HepG2 (cell line): ENCODE data around the gene IZUMO2. TPM values are rescaled to one million over a fixed set of nuclear protein-coding genes. Genes with fewer than 3 reads are reported as not detected.

Experiments used
- ATAC-seq: fragments of 200-7000 bp; cut with Tn5 transposase; 3 replicates; pipeline ENCODE4 v1.9.1; 2020; ENCODE audit warnings: mild to moderate bottlenecking, moderate library complexity
- BruUV-seq: library from RNA; stranded (reverse); fragments of 400-500 nt; replicated peaks from 2 replicates; lab custom pipeline; 2021; lab: Mats Ljungman, UMichigan
- CTCF ChIA-PET: fragments of 300-600 bp; formaldehyde crosslinking; extraction: SDS; loops from one replicate; lab custom pipeline; 2021; ENCODE audit warnings: low total read pairs, inconsistent platforms, low intra/inter-chr PET ratio; lab: Yijun Ruan, JAX
- POLR2A ChIA-PET: fragments of 350-600 bp; sonication (Branson Sonifier 250); formaldehyde crosslinking; loops from one replicate; lab custom pipeline; 2020; ENCODE audit warnings: antibody characterized with exemption, inconsistent platforms; lab: Yijun Ruan, JAX
- DNase-seq: peaks from one replicate; pipeline ENCODE4 v3.0.0-alpha.2; 2015; ENCODE audit warnings: low spot score
- FAIRE-seq: peaks from 3 replicates; lab custom pipeline; 2011; peaks lifted over from hg19 to GRCh38; lab: Jason Lieb, UNC
- H2AFZ ChIP-seq: one replicate; pipeline ENCODE4 v1.6.1; 2011; ENCODE audit warnings: low read length, inconsistent platforms
- H3K27ac ChIP-seq: fragments of 300-600 bp; 3 replicates; pipeline ENCODE4 v1.8.0; 2011; ENCODE audit warnings: mixed run types, mild to moderate bottlenecking, mixed read lengths, low read length, inconsistent platforms; ENCODE audit not compliant: insufficient read depth; ENCODE audit errors: extremely low read length
- H3K27me3 ChIP-seq, 2 experiments: fragments of 200-600 bp in 1 of 2; 2 replicates in 1 of 2; 3 replicates in 1 of 2; pipeline versions ENCODE4 v1.6.0 to v1.8.0; 2011; ENCODE audit warnings: low read length in 2 of 2, mild to moderate bottlenecking in 2 of 2, moderate library complexity in 2 of 2, inconsistent platforms in 1 of 2; ENCODE audit not compliant: insufficient read depth in 2 of 2, control insufficient read depth in 1 of 2
- H3K36me3 ChIP-seq, 2 experiments: fragments of 200-600 bp in 1 of 2; replicated peaks in 1 of 2; 2 replicates in 1 of 2; 3 replicates in 1 of 2; pipeline versions ENCODE4 v1.5.1 to v1.8.0; 2011; ENCODE audit warnings: low read length in 2 of 2, inconsistent platforms in 1 of 2; ENCODE audit not compliant: insufficient read depth in 2 of 2, control insufficient read depth in 1 of 2
- H3K4me1 ChIP-seq: 2 replicates; pipeline ENCODE4 v1.5.1; 2012; ENCODE audit warnings: low read length, inconsistent platforms; ENCODE audit not compliant: insufficient read depth
- H3K4me2 ChIP-seq: 2 replicates; pipeline ENCODE4 v1.6.0; 2011; ENCODE audit warnings: low read depth, low read length, inconsistent platforms
- H3K4me3 ChIP-seq, 3 experiments: fragments of 200-600 bp in 1 of 3; sonication (generic), shearing (Covaris generic) in 1 of 3; replicated peaks in 1 of 3; 2 replicates each; pipeline ENCODE4 v1.5.1; 2011 to 2016; ENCODE audit warnings: low read length in 3 of 3, inconsistent platforms in 2 of 3, low read depth in 2 of 3, mild to moderate bottlenecking in 2 of 3, control low read depth in 1 of 3, mixed read lengths in 1 of 3; ENCODE audit not compliant: insufficient read depth in 1 of 3
- H3K79me2 ChIP-seq: one replicate; pipeline ENCODE4 v1.6.1; 2011; ENCODE audit warnings: low read length, inconsistent platforms; ENCODE audit not compliant: insufficient read depth
- H3K9ac ChIP-seq: 2 replicates; pipeline ENCODE4 v1.6.0; 2011; ENCODE audit warnings: mild to moderate bottlenecking, low read depth, low read length, inconsistent platforms; ENCODE audit not compliant: insufficient read depth
- H3K9me3 ChIP-seq: 2 replicates; pipeline ENCODE4 v1.5.1; 2012; ENCODE audit warnings: mild to moderate bottlenecking, low read length
- H4K20me1 ChIP-seq: 2 replicates; pipeline ENCODE4 v1.6.0; 2011; ENCODE audit warnings: inconsistent platforms, mild to moderate bottlenecking, low read length, moderate library complexity; ENCODE audit not compliant: insufficient read depth
- CC2D1A ChIP-seq: sonication (generic); formaldehyde crosslinking; IDR thresholded peaks from 2 replicates; pipeline ENCODE4 v1.8.1; 2023; ENCODE audit warnings: mild to moderate bottlenecking, missing genetic modification reagents
- E2F1 ChIP-seq: sonication (generic); formaldehyde crosslinking; IDR thresholded peaks from 2 replicates; pipeline ENCODE4 v1.5.0; 2020; ENCODE audit warnings: missing genetic modification reagents
- HNF4A ChIP-seq: sonication (generic); formaldehyde crosslinking; IDR thresholded peaks from 2 replicates; pipeline ENCODE4 v1.4.0; 2020; ENCODE audit warnings: missing genetic modification reagents
- HNRNPL ChIP-seq: fragments of 200-400 bp; formaldehyde crosslinking; IDR thresholded peaks from 2 replicates; pipeline ENCODE4 v1.6.1; 2017; ENCODE audit warnings: mild to moderate bottlenecking, low read depth, low read length
- KDM6A ChIP-seq: IDR thresholded peaks from 2 replicates; pipeline ENCODE4 v1.6.1; 2016; ENCODE audit warnings: low read depth
- KMT2B ChIP-seq: IDR thresholded peaks from 2 replicates; pipeline ENCODE4 v1.6.1; 2016; ENCODE audit warnings: missing genetic modification reagents, missing compliant biosample characterization
- MNT ChIP-seq: fragments of 450-650 bp; IDR thresholded peaks from 2 replicates; pipeline ENCODE4 v1.6.1; 2016
- NKX3-1 ChIP-seq: sonication (generic); formaldehyde crosslinking; IDR thresholded peaks from 2 replicates; pipeline ENCODE4 v1.5.0; 2020; ENCODE audit warnings: missing genetic modification reagents
- SRF ChIP-seq: IDR thresholded peaks from 2 replicates; pipeline ENCODE4 v1.6.1; 2011; ENCODE audit warnings: mild to moderate bottlenecking, low read depth, low read length, moderate library complexity
- ZBTB7A ChIP-seq: sonication (generic); formaldehyde crosslinking; IDR thresholded peaks from 2 replicates; pipeline ENCODE4 v1.8.0; 2022; ENCODE audit warnings: mild to moderate bottlenecking, missing genetic modification reagents
- ZFAT ChIP-seq: sonication (generic); formaldehyde crosslinking; conservative IDR thresholded peaks from 2 replicates; pipeline ENCODE4 v1.8.1; 2023; ENCODE audit warnings: missing genetic modification reagents, inconsistent platforms
- ZFP36 ChIP-seq: fragments of 150-350 bp; IDR thresholded peaks from 2 replicates; pipeline ENCODE4 v1.6.1; 2018; ENCODE audit warnings: borderline replicate concordance, low read length, low read depth; ENCODE audit not compliant: partially characterized antibody
- ZNF484 ChIP-seq: sonication (generic); formaldehyde crosslinking; IDR thresholded peaks from 2 replicates; pipeline ENCODE4 v1.5.1; 2020; ENCODE audit warnings: mild to moderate bottlenecking, low read depth, missing genetic modification reagents, borderline replicate concordance
- WGBS: methylation state at CpG from one replicate; pipeline ENCODE4 v1.1.6; 2017; ENCODE audit warnings: low lambda C conversion rate; 5-methylcytosine and 5-hydroxymethylcytosine counted together
- in situ Hi-C: cut with HindIII; loops from 2 replicates; pipeline ENCODE4 v1.10.0; 2017; ENCODE audit warnings: low pct_unique_long_range_greater_than_20kb; ENCODE audit not compliant: extremely low pct_ligation_motif_present
- intact Hi-C: fragments of 100-400 bp; cut with micrococcal nuclease; formaldehyde crosslinking; loops from one replicate; pipeline ENCODE4 v1.10.0; 2022; ENCODE audit not compliant: unreplicated experiment
- polyA plus RNA-seq, 8 experiments: library from polyadenylated mRNA; depleted of rRNA in 3 of 8; stranded (reverse) in 7 of 8; unstranded in 1 of 8; fragments of >200 nt; fragmentation: Illumina TruSeq in 4 of 8; extraction: Trizol in 4 of 8; gene quantifications; 2 replicates each; pipeline versions ENCODE4 v1.2.1 to v1.2.3, GENCODE V29; 2011 to 2016; ENCODE audit warnings: low read depth in 4 of 8, missing spikeins in 1 of 8, mixed read lengths in 1 of 8; ENCODE audit not compliant: insufficient read depth in 1 of 8
- total RNA-seq, 5 experiments: library from RNA; depleted of rRNA; stranded (reverse); fragments of >200 nt; fragmentation: Illumina TruSeq; extraction: Trizol; gene quantifications; 2 replicates each; pipeline ENCODE4 v1.2.3, GENCODE V29; 2016; ENCODE audit warnings: low read depth in 1 of 5
- TF ChIP-seq, protein P1 (sequence below): sonication (generic); formaldehyde crosslinking; IDR thresholded peaks from 2 replicates; pipeline ENCODE4 v1.9.0; 2021; ENCODE audit warnings: missing genetic modification reagents, mild to moderate bottlenecking, borderline replicate concordance

Gene IZUMO2
- total and polyA plus RNA-seq, 2 of the 13 experiments (the other 11 are each of a cell fraction or from before 2014, with no cell fraction given) = not detected

DNA sequence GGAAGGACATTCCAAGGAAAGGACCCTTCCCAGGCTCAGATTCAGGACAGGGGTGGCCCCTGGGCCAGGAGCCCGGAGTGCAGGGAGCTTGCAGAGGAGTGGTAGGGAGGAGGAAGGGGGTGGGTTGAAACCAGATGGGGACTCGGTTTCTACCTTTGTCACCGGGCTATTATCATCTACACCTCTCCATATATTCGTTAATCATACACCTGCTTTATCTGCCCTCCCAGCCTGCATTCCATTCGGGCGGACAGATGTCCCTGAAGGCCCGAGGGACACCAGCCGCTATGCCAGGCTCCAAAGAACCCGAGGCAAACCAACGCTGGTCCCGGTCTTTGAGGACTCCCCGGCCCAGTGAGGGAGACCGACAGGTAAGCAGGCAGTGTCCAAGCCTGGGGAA is 24.9 kb upstream of the IZUMO2 start:
- POLR2A ChIA-PET = no interaction called here

More for the DNA sequence above, 24.9 kb upstream of the IZUMO2 start:
- no TSS peak for BruUV-seq
- H3K9me3 ChIP-seq = no peaks in the 10 kb centered on the region
- H3K4me2 ChIP-seq = no peak overlapping the region
- no peak overlapping the region for H2AFZ ChIP-seq
- no peak overlapping the region for H3K9ac ChIP-seq
- no peaks in the 10 kb centered on the region for H3K79me2 ChIP-seq
- no peak for TF ChIP-seq CC2D1A (CRISPR knock-in tag)
- TF ChIP-seq NKX3-1 (CRISPR knock-in tag) = no peak
- TF ChIP-seq ZBTB7A (CRISPR knock-in tag) = no peak
- no peak for TF ChIP-seq KMT2B (CRISPR knock-in tag)
- TF ChIP-seq ZFAT = no peak
- no peak for TF ChIP-seq HNF4A (CRISPR knock-in tag)
- no peak for TF ChIP-seq MNT
- no peak for TF ChIP-seq ZFP36
- no peak for TF ChIP-seq SRF
- TF ChIP-seq KDM6A (CRISPR knock-in tag) = no peak
- TF ChIP-seq E2F1 (CRISPR knock-in tag) = no peak
- no peak for TF ChIP-seq HNRNPL
- TF ChIP-seq, protein P1, sequence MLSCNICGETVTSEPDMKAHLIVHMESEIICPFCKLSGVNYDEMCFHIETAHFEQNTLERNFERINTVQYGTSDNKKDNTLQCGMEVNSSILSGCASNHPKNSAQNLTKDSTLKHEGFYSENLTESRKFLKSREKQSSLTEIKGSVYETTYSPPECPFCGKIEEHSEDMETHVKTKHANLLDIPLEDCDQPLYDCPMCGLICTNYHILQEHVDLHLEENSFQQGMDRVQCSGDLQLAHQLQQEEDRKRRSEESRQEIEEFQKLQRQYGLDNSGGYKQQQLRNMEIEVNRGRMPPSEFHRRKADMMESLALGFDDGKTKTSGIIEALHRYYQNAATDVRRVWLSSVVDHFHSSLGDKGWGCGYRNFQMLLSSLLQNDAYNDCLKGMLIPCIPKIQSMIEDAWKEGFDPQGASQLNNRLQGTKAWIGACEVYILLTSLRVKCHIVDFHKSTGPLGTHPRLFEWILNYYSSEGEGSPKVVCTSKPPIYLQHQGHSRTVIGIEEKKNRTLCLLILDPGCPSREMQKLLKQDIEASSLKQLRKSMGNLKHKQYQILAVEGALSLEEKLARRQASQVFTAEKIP (CRISPR knock-in tag) = no peak
- no peak for TF ChIP-seq ZNF484 (CRISPR knock-in tag)
- FAIRE-seq (no peak), DNase-seq (no peak), ATAC-seq (no peak; the same call in 2 of the 3 replicates)
- WGBS = 2% methylated on average over 10 of the region's 13 CpGs
- H3K4me3 ChIP-seq = no peak overlapping the region
- in situ Hi-C loops = no loop called here
- no peak overlapping the region for H3K27ac ChIP-seq
- intact Hi-C loops = no loop called here
- CTCF ChIA-PET = no interaction called here
- H3K4me1 ChIP-seq = no peaks in the 10 kb centered on the region; the same call in 1 of the 2 replicates
- no peaks in the 10 kb centered on the region for H3K36me3 ChIP-seq
- H3K27me3 ChIP-seq = peaks cover 0 to 13% of the 10 kb centered on the region in 2 experiments; a peak in 1 of 5 replicates
- no peaks in the 10 kb centered on the region for H4K20me1 ChIP-seq
